HG02763 (cell line): Measurements from ENCODE around the gene GALR3.
"Not testable (repeated sequence)": the region's sequence is repeated elsewhere in the genome, so short reads cannot be mapped to it uniquely, and the experiment has no call there.

ENCODE experiments used
- ATAC-seq: cut with Tn5 transposase; IDR thresholded peaks from one replicate; pipeline ENCODE4 v1.9.1; 2021; ENCODE audit warnings: mild to moderate bottlenecking, moderate library complexity; ENCODE audit not compliant: unreplicated experiment

Gene GALR3, protein sequence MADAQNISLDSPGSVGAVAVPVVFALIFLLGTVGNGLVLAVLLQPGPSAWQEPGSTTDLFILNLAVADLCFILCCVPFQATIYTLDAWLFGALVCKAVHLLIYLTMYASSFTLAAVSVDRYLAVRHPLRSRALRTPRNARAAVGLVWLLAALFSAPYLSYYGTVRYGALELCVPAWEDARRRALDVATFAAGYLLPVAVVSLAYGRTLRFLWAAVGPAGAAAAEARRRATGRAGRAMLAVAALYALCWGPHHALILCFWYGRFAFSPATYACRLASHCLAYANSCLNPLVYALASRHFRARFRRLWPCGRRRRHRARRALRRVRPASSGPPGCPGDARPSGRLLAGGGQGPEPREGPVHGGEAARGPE

DNA sequence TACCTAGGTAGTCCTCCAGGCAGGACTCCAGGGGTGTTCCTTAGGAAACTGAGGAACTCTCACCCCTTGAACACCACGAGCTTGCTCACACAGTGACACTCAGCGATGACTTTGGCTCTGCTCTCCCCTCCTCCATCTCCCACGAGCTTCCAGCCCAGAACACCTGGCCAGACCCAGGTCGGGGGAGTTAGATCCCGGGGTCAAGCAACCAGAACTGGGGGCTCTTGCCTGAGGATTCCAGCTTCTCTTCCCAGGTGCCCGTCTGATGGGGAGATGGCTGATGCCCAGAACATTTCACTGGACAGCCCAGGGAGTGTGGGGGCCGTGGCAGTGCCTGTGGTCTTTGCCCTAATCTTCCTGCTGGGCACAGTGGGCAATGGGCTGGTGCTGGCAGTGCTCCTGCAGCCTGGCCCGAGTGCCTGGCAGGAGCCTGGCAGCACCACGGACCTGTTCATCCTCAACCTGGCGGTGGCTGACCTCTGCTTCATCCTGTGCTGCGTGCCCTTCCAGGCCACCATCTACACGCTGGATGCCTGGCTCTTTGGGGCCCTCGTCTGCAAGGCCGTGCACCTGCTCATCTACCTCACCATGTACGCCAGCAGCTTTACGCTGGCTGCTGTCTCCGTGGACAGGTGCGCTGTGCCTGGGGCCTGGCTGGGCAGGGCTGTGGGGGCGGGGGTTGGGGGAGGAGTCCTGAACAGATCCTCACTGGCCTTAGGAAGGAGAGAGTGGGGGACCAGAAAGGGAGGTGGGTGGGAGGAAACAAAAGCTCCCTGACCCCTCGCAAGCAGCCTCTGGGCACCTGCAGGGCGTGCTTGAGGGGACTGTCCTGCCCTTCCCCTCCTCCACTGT, at the start of gene GALR3:
GALR3 (plus strand) TSS at position 249 of the 852 bp plus-strand sequence; CDS start at position 274, 25 bp downstream.
- no peak for ATAC-seq

DNA sequence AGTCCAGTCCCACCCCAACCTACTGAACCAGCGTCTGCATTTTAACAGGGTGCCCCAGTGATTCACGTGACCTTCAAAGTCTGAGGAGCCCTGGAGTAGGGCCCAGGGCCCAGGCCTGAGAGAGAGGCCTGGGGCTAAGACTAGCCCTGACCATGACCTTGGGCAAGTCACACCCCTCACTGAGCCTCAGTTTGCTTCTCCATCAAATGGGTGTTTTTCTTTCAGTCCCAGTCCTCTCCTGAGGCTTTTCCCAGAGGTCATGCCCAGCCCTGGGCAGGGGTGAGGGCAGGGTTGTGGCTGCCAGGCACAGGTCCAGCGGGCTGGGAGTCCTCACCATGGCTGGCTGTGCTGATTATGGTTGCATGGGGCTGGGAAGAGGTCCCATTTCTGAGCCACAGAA, 48.5 kb upstream of the GALR3 start:
- ATAC-seq, result no peak

DNA sequence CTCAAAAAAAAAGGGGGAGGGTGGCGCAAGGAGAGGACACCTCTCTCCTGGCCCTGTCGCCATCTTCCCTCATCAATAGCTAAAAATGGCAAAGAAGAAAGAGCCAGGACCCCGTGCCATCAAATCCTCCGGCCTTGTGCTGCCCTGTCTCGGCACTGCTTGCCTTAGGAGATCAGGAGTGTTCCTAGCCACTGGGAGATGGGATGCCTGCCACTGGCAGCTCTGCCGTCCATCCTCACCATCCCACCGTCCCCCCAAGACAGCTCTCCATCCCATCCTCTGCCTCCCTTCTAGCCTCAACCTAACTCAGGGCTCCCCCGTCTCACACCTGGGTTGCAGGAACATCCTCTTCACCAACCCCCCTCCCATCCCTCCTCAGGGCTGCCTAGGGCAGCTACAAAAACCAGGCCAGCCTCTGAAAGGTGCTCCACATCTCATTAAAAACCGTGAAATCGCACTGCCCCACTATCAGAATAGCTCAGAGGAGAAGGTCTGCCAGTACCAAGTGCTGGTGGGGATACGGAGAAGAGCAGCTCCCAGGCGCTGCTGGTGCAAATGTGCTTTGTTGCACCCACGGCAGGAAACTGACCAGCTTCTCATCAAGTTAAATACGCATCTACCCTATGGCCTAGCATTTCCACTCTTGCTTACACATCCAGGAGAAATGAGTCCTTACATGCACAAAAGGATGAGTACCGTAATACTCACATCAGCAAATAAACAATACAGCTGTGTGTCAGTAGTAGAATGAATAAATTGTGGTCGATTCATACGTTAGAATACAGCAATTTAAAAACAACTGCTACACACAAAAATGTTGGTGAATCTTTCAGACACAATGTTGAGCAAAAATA, 47.2 kb upstream of the GALR3 start:
- no peak for ATAC-seq

DNA sequence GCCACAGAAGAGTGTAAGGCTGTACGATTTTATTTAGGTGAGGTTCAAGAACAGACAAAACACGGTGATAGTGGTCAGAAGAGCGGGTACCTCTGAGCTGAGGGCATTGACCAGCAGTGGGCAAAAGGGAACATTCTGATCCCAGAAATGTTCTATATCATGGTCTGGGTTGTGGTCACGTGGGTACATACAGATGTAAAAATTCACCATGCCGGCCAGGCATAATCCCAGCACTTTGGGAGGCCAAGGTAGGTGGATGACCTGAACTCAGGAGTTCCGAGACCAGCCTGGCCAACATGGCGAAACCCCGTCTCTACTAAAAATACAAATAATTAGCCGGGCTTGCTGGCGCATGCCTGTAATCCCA, 46.6 kb upstream of the GALR3 start:
- ATAC-seq, result no peak

DNA sequence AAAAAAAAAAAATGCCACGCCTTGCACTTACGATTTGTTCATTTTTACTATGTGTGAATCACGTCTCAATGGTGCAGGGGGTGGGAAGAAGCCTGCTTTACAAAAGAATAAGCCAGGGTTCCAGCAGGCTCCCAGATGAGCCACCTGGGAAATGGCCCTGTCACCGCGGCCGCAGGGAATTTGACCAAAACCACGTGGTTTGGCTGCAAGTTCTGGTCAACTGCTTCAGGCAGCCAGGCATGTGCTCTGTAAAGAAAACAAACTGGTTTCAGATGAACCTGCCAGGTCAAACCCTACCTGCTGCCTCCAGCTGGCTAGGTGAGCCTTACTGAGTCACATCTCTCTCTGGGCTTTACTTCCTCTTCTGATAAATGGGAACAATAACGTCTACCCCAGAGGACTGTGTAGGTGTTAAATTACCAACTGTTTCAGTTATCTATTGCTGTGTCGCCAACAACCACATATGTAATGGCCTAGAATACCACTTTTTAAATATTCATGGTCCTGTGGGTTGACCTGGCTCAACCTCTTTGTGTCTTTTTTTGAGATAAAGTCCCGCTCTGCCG, 46.0 kb upstream of the GALR3 start:
- no peak for ATAC-seq

DNA sequence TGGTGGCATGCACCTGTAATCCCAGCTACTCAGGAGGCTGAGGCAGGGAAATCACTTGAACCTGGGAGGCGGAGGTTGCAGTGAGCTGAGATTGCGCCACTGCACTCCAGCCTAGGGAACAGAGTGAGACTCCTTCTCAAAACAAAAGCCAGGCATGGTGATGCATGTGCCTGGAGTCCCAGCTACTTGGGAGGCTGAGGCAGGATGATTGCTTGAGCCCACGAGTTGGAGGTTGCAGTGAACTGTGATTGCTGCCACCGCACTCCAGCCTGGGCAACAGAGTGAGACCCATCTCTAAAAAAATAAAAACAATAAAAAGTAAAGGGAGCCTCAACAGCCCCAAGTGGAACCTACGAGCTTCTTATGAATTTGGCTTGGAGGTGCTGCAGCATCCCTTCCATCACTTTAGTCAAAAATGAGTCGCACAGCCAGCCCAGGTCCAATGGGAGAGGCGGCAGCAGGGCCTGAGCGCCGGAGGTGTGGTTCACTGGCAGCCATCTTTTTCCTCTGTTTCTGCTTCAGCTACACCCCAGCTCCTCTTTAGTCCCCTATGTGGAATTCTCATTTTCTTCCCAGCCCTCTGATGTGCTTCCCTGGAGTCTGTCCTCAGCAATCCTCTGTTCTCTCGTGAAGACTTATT, 44.7 kb upstream of the GALR3 start:
- no peak for ATAC-seq

DNA sequence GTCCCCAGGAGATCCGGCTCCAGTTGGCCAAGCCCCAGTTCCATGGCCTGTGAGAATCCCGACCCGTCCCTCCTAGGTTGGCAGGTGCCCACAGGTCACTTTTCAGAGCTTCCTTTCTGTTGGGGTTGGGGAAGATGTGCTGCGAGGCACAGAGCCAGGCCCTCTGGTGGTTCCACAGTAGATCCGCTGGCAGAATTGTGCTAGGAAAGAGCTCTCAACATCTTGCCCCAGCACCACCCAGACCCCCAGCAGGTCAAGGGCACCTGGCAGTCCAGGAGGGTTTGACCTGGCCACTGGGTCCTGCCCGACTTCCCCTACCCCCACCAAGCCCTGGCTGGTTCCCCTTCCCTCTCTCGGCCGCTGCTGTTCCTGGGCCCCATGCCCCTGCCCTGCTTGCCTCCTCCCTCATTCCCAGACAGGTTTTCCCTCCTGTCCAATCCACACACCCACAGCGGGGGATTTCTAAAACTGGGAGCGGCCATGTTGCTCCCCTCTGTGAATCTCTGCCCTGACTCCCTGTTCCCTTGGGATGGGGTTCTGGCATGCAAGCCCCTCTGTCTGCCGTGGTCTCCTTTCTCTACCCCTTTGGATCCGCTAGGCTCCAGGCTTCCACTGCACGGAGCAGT, 41.6 kb upstream of the GALR3 start:
- ATAC-seq, result no peak

DNA sequence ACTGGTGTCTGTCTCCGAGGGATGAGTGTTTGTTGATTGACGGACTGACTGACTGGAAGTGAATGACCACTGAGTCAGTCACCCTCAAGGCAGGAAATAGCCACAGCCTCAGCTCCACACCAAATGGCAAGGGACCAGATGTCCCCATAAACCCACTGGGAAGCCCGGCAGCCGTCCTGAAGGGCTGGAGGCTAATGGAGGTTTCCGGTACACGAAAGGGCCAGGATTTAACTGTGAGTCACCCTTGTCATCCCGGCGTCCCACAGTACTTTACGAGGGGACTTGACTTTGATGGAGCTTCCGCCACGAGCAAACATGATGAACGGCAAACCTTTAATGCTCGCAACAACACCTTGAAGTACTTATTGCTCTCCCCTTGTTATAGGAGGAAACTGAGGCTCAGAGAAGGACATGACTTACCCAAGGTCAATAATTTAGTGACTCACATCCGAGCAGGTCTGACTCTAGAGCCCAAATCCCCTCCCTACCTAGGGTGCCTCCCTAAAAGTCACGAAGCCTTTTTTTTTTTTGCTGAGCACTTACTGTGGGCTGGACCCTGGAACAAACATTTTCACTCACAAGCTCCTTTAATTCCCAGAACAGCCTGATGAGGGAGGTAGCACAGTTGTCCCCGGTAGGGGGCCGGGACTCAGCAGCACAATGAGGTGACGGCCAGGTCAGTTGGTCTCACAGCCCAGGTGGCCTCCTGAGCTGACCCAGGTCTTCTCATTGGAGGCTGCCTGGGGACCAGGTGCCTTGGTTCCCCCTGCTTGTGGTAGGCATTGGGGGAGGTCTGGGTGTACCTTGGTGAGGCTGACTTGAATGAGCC, 40.6 kb upstream of the GALR3 start:
- no peak for ATAC-seq

DNA sequence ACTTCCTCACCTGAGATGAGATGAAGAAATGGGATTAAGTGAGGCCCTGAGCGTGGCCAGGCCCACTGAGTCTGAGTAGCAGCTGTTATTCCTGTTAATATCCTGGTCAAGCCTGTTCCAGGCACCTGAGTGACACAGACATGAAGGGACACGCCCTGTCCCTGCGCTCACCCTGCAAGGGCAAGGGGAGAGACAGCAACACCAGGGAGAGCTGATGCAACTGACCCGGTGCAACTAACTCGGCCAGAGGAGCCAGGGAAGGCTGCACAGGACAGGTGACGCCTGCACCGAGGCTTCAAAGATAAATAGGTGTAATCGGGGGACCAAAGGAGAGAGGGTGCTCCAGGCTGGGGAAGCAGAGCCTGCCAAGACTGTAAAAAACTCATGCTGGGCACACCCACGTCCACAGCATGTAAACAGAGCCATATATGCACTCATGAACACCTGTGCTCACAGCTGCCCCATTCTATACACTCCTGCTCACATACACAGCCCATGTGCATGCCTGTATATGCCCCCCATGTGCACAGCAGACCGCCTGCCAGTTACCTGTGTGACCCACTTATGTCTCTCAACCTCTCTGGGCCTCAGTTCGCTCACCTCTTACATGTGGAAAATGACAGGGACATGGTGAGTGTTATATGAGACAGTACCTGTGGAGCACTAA, 38.2 kb upstream of the GALR3 start:
- no peak for ATAC-seq

DNA sequence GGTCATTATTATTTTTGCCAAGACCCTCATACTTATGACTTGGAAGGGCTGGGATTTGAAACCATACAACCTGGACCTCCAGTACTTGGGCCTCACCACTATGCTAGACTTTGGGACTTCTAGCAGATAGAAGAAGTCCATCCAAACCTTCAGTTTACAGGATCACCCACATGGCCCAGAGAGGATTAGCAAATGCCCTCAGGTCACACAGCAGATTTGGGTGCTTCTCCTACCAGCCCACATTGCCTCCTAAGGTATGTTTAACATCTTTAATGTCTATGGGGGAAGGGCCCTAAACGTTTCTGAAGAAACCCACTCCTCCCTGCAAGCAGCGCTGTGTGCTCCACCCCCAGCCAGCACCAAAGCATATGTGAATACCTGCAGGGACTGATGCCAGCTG, 32.9 kb upstream of the GALR3 start:
- no peak for ATAC-seq

DNA sequence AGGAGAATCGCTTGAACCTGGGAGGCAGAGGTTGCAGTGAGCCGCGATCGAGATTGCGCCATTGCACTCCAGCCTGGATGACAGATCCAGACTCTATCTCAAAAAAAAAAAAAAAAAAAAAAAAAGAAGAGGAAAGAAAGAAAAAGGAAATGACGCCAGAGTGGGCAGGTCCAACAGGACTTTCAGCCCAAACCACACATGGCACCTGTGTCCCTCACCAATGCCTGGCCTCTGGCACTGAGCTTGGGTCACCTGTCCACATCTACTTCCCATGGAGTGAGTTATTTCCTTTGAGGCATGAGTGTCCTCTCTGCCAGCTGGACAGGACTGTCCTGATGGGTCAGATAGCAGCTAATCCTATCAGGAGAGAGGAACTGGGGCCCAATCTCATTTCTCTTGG, 30.7 kb upstream of the GALR3 start:
- no peak for ATAC-seq

DNA sequence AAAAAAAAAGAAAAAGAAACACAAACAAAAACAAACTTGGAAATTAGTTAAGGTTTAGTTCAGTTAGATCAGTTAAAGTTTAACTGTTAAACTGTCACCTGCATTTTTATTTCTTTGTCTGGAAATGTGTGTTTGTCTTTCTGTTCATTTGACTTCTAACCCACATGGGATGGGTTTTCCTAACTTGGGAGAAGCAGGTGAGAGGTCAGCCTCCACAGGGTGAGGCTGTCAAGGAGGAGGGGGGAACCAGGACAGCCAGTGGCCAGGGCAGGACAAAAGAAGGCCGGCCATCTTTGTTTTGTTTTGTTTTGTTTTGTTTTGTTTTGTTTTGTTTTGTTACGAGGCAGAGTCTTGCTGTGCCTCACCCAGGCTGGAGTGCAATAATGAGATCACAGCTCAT, 28.8 kb upstream of the GALR3 start:
- no peak for ATAC-seq

DNA sequence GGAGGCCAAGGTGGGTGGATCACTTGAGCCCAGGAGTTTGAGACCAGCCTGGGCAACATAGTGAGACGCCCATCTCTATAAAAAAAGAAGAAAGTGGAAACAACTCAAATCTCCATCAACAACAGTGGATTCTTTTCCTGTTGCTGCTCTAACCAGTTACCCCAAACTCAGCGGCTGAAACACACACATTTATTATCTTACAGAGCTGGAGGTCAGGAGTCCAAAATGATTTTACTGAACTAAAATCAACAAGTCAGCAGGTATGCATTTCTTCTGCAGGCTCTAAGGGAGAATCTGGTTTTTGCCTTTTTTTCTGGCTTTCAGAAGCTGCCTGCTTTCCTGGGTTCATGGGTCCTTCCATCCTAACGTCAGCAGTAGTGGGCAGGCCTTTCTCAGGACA, 27.1 kb upstream of the GALR3 start:
- no peak for ATAC-seq

DNA sequence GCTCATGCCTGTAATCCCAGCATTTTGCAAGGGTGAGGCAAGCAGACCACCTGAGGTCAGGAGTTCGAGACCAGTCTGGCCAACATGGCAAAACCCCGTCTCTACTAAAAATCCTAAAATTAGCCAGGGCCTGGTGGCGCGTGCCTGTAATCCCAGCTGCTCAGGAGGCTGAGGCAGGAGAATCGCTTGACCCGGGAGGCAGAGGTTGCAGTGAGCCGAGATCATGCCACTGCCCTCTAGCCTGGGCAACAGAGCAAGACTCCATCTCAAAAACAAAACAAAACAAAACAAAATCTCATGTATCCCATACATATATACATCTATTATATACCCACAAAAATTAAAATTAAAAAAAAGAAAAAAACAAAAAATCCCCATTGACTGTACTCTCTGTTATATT, 25.9 kb upstream of the GALR3 start:
- ATAC-seq, result not testable (repeated sequence)

DNA sequence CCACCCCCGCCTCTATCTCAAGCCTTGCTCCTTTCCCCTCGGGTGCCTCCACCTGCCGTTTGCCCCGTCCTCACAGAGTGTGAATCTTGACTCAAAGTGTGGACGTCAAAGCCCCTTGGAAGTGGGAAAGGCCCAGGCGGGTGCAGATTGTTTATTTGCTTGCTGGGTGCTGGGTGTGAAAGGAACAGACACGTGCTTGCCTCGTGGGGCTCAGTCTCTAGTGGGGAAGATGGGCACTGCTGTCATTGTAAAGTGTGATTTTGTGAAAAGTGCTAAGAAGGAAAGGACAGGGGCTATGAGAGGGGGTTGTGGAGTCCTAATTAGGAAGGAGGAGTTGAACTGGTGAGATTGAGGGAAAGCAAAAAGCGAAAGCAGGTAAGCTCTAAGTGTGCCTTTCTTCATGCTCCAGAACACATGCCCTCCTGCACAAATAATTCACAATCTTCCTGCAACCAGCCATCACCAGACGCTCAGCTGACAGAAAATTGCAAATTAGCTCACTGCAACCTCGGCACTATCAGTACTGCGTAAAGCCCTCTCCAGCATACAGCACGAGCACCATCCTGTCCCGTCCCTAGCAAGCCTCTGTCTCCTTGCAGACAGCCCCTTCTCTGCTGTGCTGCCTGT, 25.2 kb upstream of the GALR3 start:
- ATAC-seq, result no peak

DNA sequence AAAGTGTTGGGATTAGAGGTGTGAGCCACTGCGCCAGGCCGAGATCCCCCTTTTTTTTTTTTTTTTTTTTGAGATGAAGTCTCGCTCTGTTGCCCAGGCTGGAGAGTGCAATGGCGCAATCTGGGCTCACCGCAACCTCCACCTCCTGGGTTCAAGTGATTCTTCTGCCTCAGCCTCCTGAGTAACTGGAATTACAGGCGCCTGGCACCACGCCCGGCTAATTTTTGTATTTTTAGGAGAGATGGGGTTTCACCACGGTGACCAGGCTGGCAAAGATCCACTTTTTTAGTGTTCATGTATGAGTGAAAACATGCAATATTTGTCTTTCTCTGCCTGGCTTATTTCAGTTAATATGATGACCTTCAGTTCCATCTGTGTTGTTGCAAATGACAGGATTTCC, 23.2 kb upstream of the GALR3 start:
- not testable (repeated sequence) for ATAC-seq

DNA sequence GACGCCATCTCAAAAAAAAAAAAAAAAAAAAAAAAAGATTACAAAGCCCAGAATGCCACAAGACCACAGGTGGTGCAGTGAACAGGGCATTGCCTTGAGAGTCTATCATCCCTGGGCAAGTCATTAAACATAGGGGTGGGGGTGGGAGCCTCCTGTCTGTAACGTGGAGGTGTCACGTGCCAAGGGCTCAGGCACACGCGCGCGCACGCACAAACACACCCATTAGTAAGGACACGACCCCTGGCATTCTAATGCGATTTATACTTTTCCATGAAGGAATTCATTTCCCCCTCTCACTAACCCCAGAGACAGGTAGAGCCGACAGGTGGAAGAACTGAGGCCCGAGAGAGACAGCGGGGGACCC, 21.3 kb upstream of the GALR3 start:
- ATAC-seq, result no peak
